Ovary (tissue), 9 donors: Measurements from ENCODE around the gene LMX1B. TPM values are rescaled to one million over a fixed set of nuclear protein-coding genes. Genes with fewer than 3 reads are reported as not detected.

ENCODE experiments used
- DNase-seq, 5 donors: peaks; one replicate each; pipeline ENCODE4 v3.0.0-alpha.2; 2019 to 2020
- H3K27ac ChIP-seq, 2 donors: fragments of 200-600 bp; one replicate each; pipeline versions ENCODE4 v1.5.1 to v1.8.0; 2019 to 2022
- H3K27me3 ChIP-seq: fragments of 200-600 bp; one replicate; pipeline ENCODE4 v1.8.0; 2022
- H3K36me3 ChIP-seq: fragments of 200-600 bp; sonication (generic); one replicate; pipeline ENCODE4 v1.5.1; 2019
- H3K4me1 ChIP-seq: one replicate; pipeline ENCODE4 v1.8.1; 2013; ENCODE audit warnings: mild to moderate bottlenecking, moderate library complexity; ENCODE audit not compliant: insufficient read depth
- H3K4me3 ChIP-seq: fragments of 200-600 bp; sonication (generic); one replicate; pipeline ENCODE4 v1.5.1; 2017
- H3K9me3 ChIP-seq, 2 donors: fragments of 200-600 bp in 1 of 2; sonication (generic) in 1 of 2; one replicate each; pipeline versions ENCODE4 v1.5.1 to v1.8.1; 2013 to 2019; ENCODE audit warnings: mild to moderate bottlenecking in 1 of 2, moderate library complexity in 1 of 2
- CTCF ChIP-seq, 3 donors: fragments of 450-650 bp in 2 of 3; fragments of 200-600 bp in 1 of 3; IDR thresholded peaks; one replicate each; pipeline versions ENCODE4 v1.5.1 to v1.8.0; 2016 to 2022; ENCODE audit warnings: antibody characterized with exemption in 3 of 3, mild to moderate bottlenecking in 1 of 3
- EP300 ChIP-seq: sonication (generic); formaldehyde crosslinking; IDR thresholded peaks from one replicate; pipeline ENCODE4 v1.6.1; 2017; ENCODE audit warnings: antibody characterized with exemption
- POLR2A ChIP-seq: fragments of 450-650 bp; IDR thresholded peaks from one replicate; pipeline ENCODE4 v1.6.1; 2017; ENCODE audit warnings: antibody characterized with exemption, mild to moderate bottlenecking, moderate library complexity
- WGBS, 3 donors: extraction: QIAGEN DNeasy Blood & Tissue Kit in 1 of 3; methylation state at CpG; one replicate each; pipeline versions ENCODE4 v1.1.5 to v1.1.7; 2013 to 2017; 5-methylcytosine and 5-hydroxymethylcytosine counted together
- intact Hi-C, 4 donors: fragments of 100-400 bp; cut with DNase I; formaldehyde crosslinking; loops; one replicate each; pipeline versions ENCODE4 v1.11.0 to v1.15.1; 2022 to 2023
- polyA plus RNA-seq, 2 donors: library from polyadenylated mRNA; stranded (reverse); fragments of 200-250 nt in 1 of 2; fragments of 350-450 nt in 1 of 2; fragmentation: Illumina TruSeq in 1 of 2; extraction: RNeasy Lipid Tissue Mini Kit (QIAGEN cat#74804) in 1 of 2; gene quantifications; one replicate each; pipeline ENCODE4 v1.2.3, GENCODE V29; 2013 to 2014
- total RNA-seq, 7 donors: library from RNA; depleted of rRNA in 2 of 7; stranded (reverse); fragments of >200 nt in 2 of 7; fragmentation: NEBNext Ultra II Directional in 3 of 7; extraction: Animal tissue kit (Norgen Biotek cat#: 25700) in 3 of 7; gene quantifications; one replicate each; pipeline versions ENCODE4 v1.1.0 to v1.2.4, GENCODE V29; 2016 to 2023
- donor health status: DM: no; HTN: no; CAD: no; lungs with moderate emphysema.
- donor health status: DM: no; HTN: no; CAD: no.
- donor health status: Bipolar disorder and iron deficiency.
- donor health status: DM: yes; HTN: yes; CAD: no.
- donor health status: DM: no; HTN: no; CAD: no.
- donor health status: DM: yes; HTN: yes; CAD: no.

The LMX1B gene
- total and polyA plus RNA-seq, 9 donors = 0.08 to 0.20 TPM; not detected in 7

GRCh38 chr9:126619361-126620135 is 5.8 kb downstream of the LMX1B start:
- no peak for DNase-seq
- H3K27me3 ChIP-seq = peaks cover 3% of the 10 kb centered on the region
- H3K36me3 ChIP-seq = no peaks in the 10 kb centered on the region

GRCh38 chr9:126620478-126620877 is 6.8 kb downstream of the LMX1B start:
- H3K27me3 ChIP-seq = peaks cover 6% of the 10 kb centered on the region

More at GRCh38 chr9:126619361-126620135, 5.8 kb downstream of the LMX1B start:
- WGBS, 3 donors = 62 to 69% (median 67%) methylated on average over 10 of the region's 10 CpGs
- Histone ChIP-seq H3K27ac (no peak overlapping the region), H3K4me1 (peaks cover 7% of the 10 kb centered on the region), H3K9me3 (no peaks in the 10 kb centered on the region), H3K4me3 (no peak overlapping the region)
- intact Hi-C loops = loop anchor here in 2 of 4 donors (10.0 kb wide), 1 partner anchor 165 kb away; no protein-coding TSS in a partner anchor
- TF ChIP-seq POLR2A (no peak), EP300 (no peak), CTCF (IDR thresholded peaks at IDR 0.05) (no peak)

GRCh38 chr9:126621061-126621918 is 7.6 kb downstream of the LMX1B start:
- WGBS, 3 donors = 39 to 52% (median 39%) methylated on average over 15 of the region's 15 CpGs
- no peak for TF ChIP-seq POLR2A
- no peak for TF ChIP-seq EP300
- no peak for TF ChIP-seq CTCF (IDR thresholded peaks at IDR 0.05)
- Histone ChIP-seq H3K4me3 (no peak overlapping the region), H3K27ac (no peak overlapping the region), H3K36me3 (no peaks in the 10 kb centered on the region), H3K27me3 (peaks cover 12% of the 10 kb centered on the region), H3K4me1 (no peaks in the 10 kb centered on the region), H3K9me3 (no peaks in the 10 kb centered on the region)
- DNase-seq = no peak
- intact Hi-C loops = no loop called here

More at GRCh38 chr9:126620478-126620877, 6.8 kb downstream of the LMX1B start:
- no peaks in the 10 kb centered on the region for H3K4me1 ChIP-seq
- no peak overlapping the region for H3K4me3 ChIP-seq
- no peaks in the 10 kb centered on the region for H3K36me3 ChIP-seq
- intact Hi-C loops = no loop called here
- no peaks in the 10 kb centered on the region for H3K9me3 ChIP-seq
- H3K27ac ChIP-seq = no peak overlapping the region
- WGBS, 3 donors = 50 to 60% (median 57%) methylated on average over 7 of the region's 7 CpGs
- no peak for TF ChIP-seq POLR2A
- no peak for TF ChIP-seq CTCF (IDR thresholded peaks at IDR 0.05)
- TF ChIP-seq EP300 = no peak
- DNase-seq = no peak

GRCh38 chr9:126621919-126622735 is 8.4 kb downstream of the LMX1B start:
- TF ChIP-seq EP300 = no peak
- intact Hi-C loops = no loop called here
- no peaks in the 10 kb centered on the region for H3K4me1 ChIP-seq

More at GRCh38 chr9:126621919-126622735, 8.4 kb downstream of the LMX1B start:
- Histone ChIP-seq H3K36me3 (no peaks in the 10 kb centered on the region), H3K27me3 (peaks cover 16% of the 10 kb centered on the region), H3K4me3 (no peak overlapping the region), H3K27ac (no peak overlapping the region), H3K9me3 (no peaks in the 10 kb centered on the region)
- 46 to 61% (median 48%) methylated on average over 18 of the region's 18 CpGs for WGBS, 3 donors
- DNase-seq = no peak
